ENCODE results near the gene PELI2. TPM values are rescaled to one million over a fixed set of nuclear protein-coding genes. Genes with fewer than 3 reads are reported as not detected.

PELI2 gene
- total and polyA plus RNA-seq, 2 experiments from 2014 or later = 8.0 to 24.5 TPM

GRCh38 chr14:56133547-56133946 is 15.3 kb downstream of the PELI2 start (continued):
- TF ChIP-seq CTCF (conservative IDR thresholded peaks at IDR 0.05; ENCODE audit: low read depth in 2 of 2) = no peak
- no peak for TF ChIP-seq JUNB (IDR thresholded peaks at IDR 0.05; ENCODE audit: unreplicated experiment)
- TF ChIP-seq POLR2AphosphoS5 (IDR thresholded peaks at IDR 0.05; ENCODE audit: low read depth) = no peak
- no peak for TF ChIP-seq ETS1 (IDR thresholded peaks at IDR 0.05)
- TF ChIP-seq NANOG (IDR thresholded peaks at IDR 0.05; ENCODE audit: borderline replicate concordance) = no peak
- no peak for TF ChIP-seq ZNF114 (CRISPR knock-in tag; IDR thresholded peaks at IDR 0.05)
- no peak for TF ChIP-seq EZH2phosphoT487 (IDR thresholded peaks at IDR 0.05; ENCODE audit: unreplicated experiment)

GRCh38 chr14:56135001-56135400 is 16.8 kb downstream of the PELI2 start:
- peaks cover 4% of the 10 kb centered on the region; the same call in 1 of the 2 replicates for H4K20me1 ChIP-seq (replicated peaks; ENCODE audit: insufficient read depth)
- TF ChIP-seq NANOG (IDR thresholded peaks at IDR 0.05; ENCODE audit: borderline replicate concordance) = no peak
- TF ChIP-seq JUNB (IDR thresholded peaks at IDR 0.05; ENCODE audit: unreplicated experiment) = no peak
- TF ChIP-seq CREB1 (CRISPR knock-in tag; IDR thresholded peaks at IDR 0.05; ENCODE audit: low read depth) = no peak
- TF ChIP-seq ZNF331 (CRISPR knock-in tag; IDR thresholded peaks at IDR 0.05; ENCODE audit: low read depth) = no peak
- TF ChIP-seq EZH2phosphoT487 (IDR thresholded peaks at IDR 0.05; ENCODE audit: unreplicated experiment) = no peak
- no peak for TF ChIP-seq ETS1 (IDR thresholded peaks at IDR 0.05)
- H3K9me2 ChIP-seq (ENCODE audit: insufficient read depth) = no peaks in the 10 kb centered on the region
- no peak overlapping the region for H3K4me3 ChIP-seq
- H3K27me3 Mint-ChIP-seq (ENCODE audit: insufficient read depth, low read depth, poor library complexity) = peaks cover 3% of the 10 kb centered on the region
- ATAC-seq (no peak), DNase-seq (ENCODE audit: low spot score) (no peak)
- no peak overlapping the region for H3K27ac Mint-ChIP-seq
- no peaks in the 10 kb centered on the region for H3F3A ChIP-seq (replicated peaks; ENCODE audit: low read depth)
- no peak overlapping the region for H3K27ac ChIP-seq (ENCODE audit: low read depth)
- no peak overlapping the region for H2AFZ ChIP-seq
- no peak overlapping the region for H3K4me2 ChIP-seq
- H3K4me1 Mint-ChIP-seq = peaks cover 74% of the 10 kb centered on the region
- H3K27me3 ChIP-seq (ENCODE audit: insufficient read depth) = no peaks in the 10 kb centered on the region
- H3K36me3 Mint-ChIP-seq (ENCODE audit: low read depth) = no peaks in the 10 kb centered on the region
- peaks cover 80% of the 10 kb centered on the region for H3K4me1 ChIP-seq (ENCODE audit: insufficient read depth)
- no peak overlapping the region for H3K4me3 Mint-ChIP-seq
- H3K9me3 Mint-ChIP-seq = no peaks in the 10 kb centered on the region
- H3K79me2 ChIP-seq (replicated peaks; ENCODE audit: insufficient read depth) = peaks cover 97% of the 10 kb centered on the region
- no peaks in the 10 kb centered on the region for H3K36me3 ChIP-seq (ENCODE audit: insufficient read depth)

GRCh38 chr14:56135668-56136067 is 17.5 kb downstream of the PELI2 start:
- no peak overlapping the region for H2AFZ ChIP-seq
- H3K36me3 ChIP-seq (ENCODE audit: insufficient read depth) = no peaks in the 10 kb centered on the region
- H3K4me3 ChIP-seq = no peak overlapping the region
- no peaks in the 10 kb centered on the region for H3K9me3 Mint-ChIP-seq
- peaks cover 78% of the 10 kb centered on the region for H3K4me1 Mint-ChIP-seq
- H3K4me3 Mint-ChIP-seq = no peak overlapping the region
- peaks cover 3% of the 10 kb centered on the region for H3K27me3 Mint-ChIP-seq (ENCODE audit: insufficient read depth, low read depth, poor library complexity)
- H3K36me3 Mint-ChIP-seq (ENCODE audit: low read depth) = no peaks in the 10 kb centered on the region
- no peak overlapping the region for H3K27ac Mint-ChIP-seq
- H3K9me2 ChIP-seq (ENCODE audit: insufficient read depth) = no peaks in the 10 kb centered on the region
- ATAC-seq (no peak), DNase-seq (ENCODE audit: low spot score) (no peak)
- H3K4me1 ChIP-seq (ENCODE audit: insufficient read depth) = peaks cover 76% of the 10 kb centered on the region
- peaks cover 4% of the 10 kb centered on the region; the same call in 1 of the 2 replicates for H4K20me1 ChIP-seq (replicated peaks; ENCODE audit: insufficient read depth)
- H3K4me2 ChIP-seq = no peak overlapping the region
- no peak overlapping the region for H3K27ac ChIP-seq (ENCODE audit: low read depth)
- no peaks in the 10 kb centered on the region for H3F3A ChIP-seq (replicated peaks; ENCODE audit: low read depth)
- peaks cover 98% of the 10 kb centered on the region for H3K79me2 ChIP-seq (replicated peaks; ENCODE audit: insufficient read depth)
- H3K27me3 ChIP-seq (ENCODE audit: insufficient read depth) = no peaks in the 10 kb centered on the region
- no peak for TF ChIP-seq STAT1 (IDR thresholded peaks at IDR 0.05; ENCODE audit: unreplicated experiment)
- no peak for TF ChIP-seq ETS1 (IDR thresholded peaks at IDR 0.05)
- no peak for TF ChIP-seq EZH2 (IDR thresholded peaks at IDR 0.05; ENCODE audit: low read depth, unreplicated experiment)
- TF ChIP-seq NANOG (IDR thresholded peaks at IDR 0.05; ENCODE audit: borderline replicate concordance) = no peak
- TF ChIP-seq CREB1 (CRISPR knock-in tag; IDR thresholded peaks at IDR 0.05; ENCODE audit: low read depth) = no peak

Measured in GM23338 (cell line).